Tibial artery (tissue), 4 donors: ENCODE measurements around the gene ZNF311.

Experiments
- DNase-seq, 2 donors: peaks; one replicate each; pipeline ENCODE4 v3.0.0-alpha.2; 2019
- H3K27ac ChIP-seq, 2 donors: fragments of 200-600 bp; sonication (generic) in 1 of 2; 1 replicate in 1 of 2; 2 replicates in 1 of 2; pipeline ENCODE4 v1.5.1; 2018 to 2019; ENCODE audit warnings: mild to moderate bottlenecking in 1 of 2
- H3K27me3 ChIP-seq, 2 donors: fragments of 200-600 bp; sonication (generic) in 1 of 2; one replicate each; pipeline versions ENCODE4 v1.5.1 to v1.6.0; 2016 to 2019
- H3K36me3 ChIP-seq, 3 donors: fragments of 200-600 bp; sonication (generic) in 2 of 3; one replicate each; pipeline ENCODE4 v1.5.1; 2016 to 2019; ENCODE audit warnings: mild to moderate bottlenecking in 2 of 3
- H3K4me1 ChIP-seq, 4 donors: fragments of 200-600 bp; sonication (generic) in 2 of 4; 1 replicate in 3 of 4; 2 replicates in 1 of 4; pipeline ENCODE4 v1.5.1; 2016 to 2019
- H3K4me3 ChIP-seq, 2 donors: fragments of 200-600 bp; sonication (generic) in 1 of 2; 1 replicate in 1 of 2; 2 replicates in 1 of 2; pipeline ENCODE4 v1.5.1; 2018 to 2019; ENCODE audit warnings: mild to moderate bottlenecking in 2 of 2
- H3K9me3 ChIP-seq, 3 donors: fragments of 200-600 bp; sonication (generic) in 1 of 3; one replicate each; pipeline ENCODE4 v1.5.1; 2016 to 2019
- CTCF ChIP-seq, 2 experiments: fragments of 200-600 bp in 1 of 2; fragments of 450-650 bp in 1 of 2; IDR thresholded peaks; one replicate each; pipeline ENCODE4 v1.5.1; 2017 to 2019; ENCODE audit warnings: antibody characterized with exemption in 2 of 2, mild to moderate bottlenecking in 1 of 2, moderate library complexity in 1 of 2
- intact Hi-C: fragments of 100-400 bp; cut with DNase I; formaldehyde crosslinking; loops from one replicate; pipeline ENCODE4 v1.15.0; 2023; ENCODE audit warnings: low total_unique reads

ZNF311 gene

GRCh38 chr6:28947831-28948270 lies 57.3 kb downstream of the ZNF311 start:
- Histone ChIP-seq H3K27ac (no peak overlapping the region), H3K4me3 (no peak overlapping the region), H3K4me1 (peaks cover 0 to 6% (median 3%) of the 10 kb centered on the region in 4 donors), H3K27me3 (no peaks in the 10 kb centered on the region), H3K9me3 (no peaks in the 10 kb centered on the region), H3K36me3 (no peaks in the 10 kb centered on the region)
- intact Hi-C loops = loop anchor here (2.0 kb wide), 1 partner anchor 65 kb away; no protein-coding TSS in a partner anchor
- no peak for DNase-seq
- TF ChIP-seq CTCF (IDR thresholded peaks at IDR 0.05) = no peak

- no peaks in the 10 kb centered on the region for H3K9me3 ChIP-seq
- no peaks in the 10 kb centered on the region for H3K36me3 ChIP-seq
- H3K27me3 ChIP-seq = no peaks in the 10 kb centered on the region
- no peak for DNase-seq
- no peak for TF ChIP-seq CTCF (IDR thresholded peaks at IDR 0.05)
- peaks cover 0 to 11% (median 4%) of the 10 kb centered on the region in 4 donors for H3K4me1 ChIP-seq
- no peak overlapping the region for H3K4me3 ChIP-seq
- intact Hi-C loops = loop anchor here (2.0 kb wide), 1 partner anchor 66 kb away; no protein-coding TSS in a partner anchor
- no peak overlapping the region for H3K27ac ChIP-seq
Measured at GRCh38 chr6:28947067-28947765, 57.9 kb downstream of the ZNF311 start.

- H3K27ac ChIP-seq = no peak overlapping the region
- H3K27me3 ChIP-seq = no peaks in the 10 kb centered on the region
- DNase-seq = no peak
- intact Hi-C loops = no loop called here
- H3K4me1 ChIP-seq = peaks cover 0 to 21% (median 9%) of the 10 kb centered on the region in 4 donors
- no peaks in the 10 kb centered on the region for H3K36me3 ChIP-seq
- no peak overlapping the region for H3K4me3 ChIP-seq
- TF ChIP-seq CTCF (IDR thresholded peaks at IDR 0.05) = no peak
- H3K9me3 ChIP-seq = no peaks in the 10 kb centered on the region
Measured at GRCh38 chr6:28945349-28945748, 59.8 kb downstream of the ZNF311 start.
